IMR-90 (cell line): Measurements from ENCODE around the gene NEU1.
"Not testable (repeated sequence)": the region's sequence is repeated elsewhere in the genome, so short reads cannot be mapped to it uniquely, and the experiment has no call there.

Experiments
- MAZ ChIP-seq: IDR thresholded peaks from 2 replicates; pipeline ENCODE4 v1.6.1; 2012; ENCODE audit warnings: low read depth, mild to moderate bottlenecking, low read length, improper control_type of control experiment, moderate library complexity, borderline replicate concordance
- POLR2A ChIP-seq: IDR thresholded peaks from 2 replicates; pipeline ENCODE4 v1.6.1; 2012; ENCODE audit warnings: mild to moderate bottlenecking, low read depth, low read length
- TF ChIP-seq, protein P1 (sequence below): conservative IDR thresholded peaks from 2 replicates; pipeline ENCODE4 v1.5.1; 2012; ENCODE audit warnings: mild to moderate bottlenecking, low read depth, low read length, improper control_type of control experiment
- TF ChIP-seq, protein P2 (sequence below): fragments of 150-350 bp; IDR thresholded peaks from 2 replicates; pipeline ENCODE4 v1.6.1; 2017; ENCODE audit warnings: mild to moderate bottlenecking, antibody characterized with exemption, low read length, low read depth

DNA sequence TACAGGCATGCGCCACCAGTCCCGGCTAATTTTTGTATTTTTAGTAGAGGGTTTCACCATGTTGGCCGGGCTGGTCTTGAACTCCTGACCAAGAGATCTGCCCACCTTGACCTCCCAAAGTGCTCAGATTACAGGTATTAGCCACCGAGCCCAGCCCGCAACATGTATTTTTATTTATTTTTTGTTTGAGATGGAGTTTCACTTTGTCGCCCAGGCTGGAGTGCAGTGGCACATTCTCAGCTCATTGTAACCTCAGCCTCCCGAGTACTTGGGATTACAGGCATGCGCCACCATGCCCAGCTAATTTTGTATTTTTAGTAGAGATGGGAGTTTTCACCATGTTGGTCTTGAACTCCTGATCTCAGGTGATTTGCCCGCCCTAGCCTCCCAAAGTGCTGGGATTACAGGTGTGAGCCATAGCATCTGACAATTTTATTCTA, 24.5 kb downstream of the NEU1 start:
- TF ChIP-seq, protein P1, sequence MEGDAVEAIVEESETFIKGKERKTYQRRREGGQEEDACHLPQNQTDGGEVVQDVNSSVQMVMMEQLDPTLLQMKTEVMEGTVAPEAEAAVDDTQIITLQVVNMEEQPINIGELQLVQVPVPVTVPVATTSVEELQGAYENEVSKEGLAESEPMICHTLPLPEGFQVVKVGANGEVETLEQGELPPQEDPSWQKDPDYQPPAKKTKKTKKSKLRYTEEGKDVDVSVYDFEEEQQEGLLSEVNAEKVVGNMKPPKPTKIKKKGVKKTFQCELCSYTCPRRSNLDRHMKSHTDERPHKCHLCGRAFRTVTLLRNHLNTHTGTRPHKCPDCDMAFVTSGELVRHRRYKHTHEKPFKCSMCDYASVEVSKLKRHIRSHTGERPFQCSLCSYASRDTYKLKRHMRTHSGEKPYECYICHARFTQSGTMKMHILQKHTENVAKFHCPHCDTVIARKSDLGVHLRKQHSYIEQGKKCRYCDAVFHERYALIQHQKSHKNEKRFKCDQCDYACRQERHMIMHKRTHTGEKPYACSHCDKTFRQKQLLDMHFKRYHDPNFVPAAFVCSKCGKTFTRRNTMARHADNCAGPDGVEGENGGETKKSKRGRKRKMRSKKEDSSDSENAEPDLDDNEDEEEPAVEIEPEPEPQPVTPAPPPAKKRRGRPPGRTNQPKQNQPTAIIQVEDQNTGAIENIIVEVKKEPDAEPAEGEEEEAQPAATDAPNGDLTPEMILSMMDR = not testable (repeated sequence)
- TF ChIP-seq, protein P2, sequence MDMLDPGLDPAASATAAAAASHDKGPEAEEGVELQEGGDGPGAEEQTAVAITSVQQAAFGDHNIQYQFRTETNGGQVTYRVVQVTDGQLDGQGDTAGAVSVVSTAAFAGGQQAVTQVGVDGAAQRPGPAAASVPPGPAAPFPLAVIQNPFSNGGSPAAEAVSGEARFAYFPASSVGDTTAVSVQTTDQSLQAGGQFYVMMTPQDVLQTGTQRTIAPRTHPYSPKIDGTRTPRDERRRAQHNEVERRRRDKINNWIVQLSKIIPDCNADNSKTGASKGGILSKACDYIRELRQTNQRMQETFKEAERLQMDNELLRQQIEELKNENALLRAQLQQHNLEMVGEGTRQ = not testable (repeated sequence)
- TF ChIP-seq POLR2A, MAZ: not testable (repeated sequence)
